Type B pancreatic cell (in vitro differentiated cells): Measurements from ENCODE around the gene DPY19L3. TPM values are rescaled to one million over a fixed set of nuclear protein-coding genes. Genes with fewer than 3 reads are reported as not detected.

Experiments used
- DNase-seq: peaks from one replicate; pipeline ENCODE4 v3.0.0; 2021; ENCODE audit warnings: mixed read lengths; ENCODE audit not compliant: unreplicated experiment; ENCODE audit errors: extremely low spot score
- H3K27ac Mint-ChIP-seq: 2 replicates; pipeline ENCODE4 v1.8.0; 2021; ENCODE audit warnings: mild to moderate bottlenecking, mixed read lengths
- H3K27me3 Mint-ChIP-seq: 2 replicates; pipeline ENCODE4 v1.8.0; 2021; ENCODE audit warnings: mixed read lengths
- H3K36me3 Mint-ChIP-seq: 2 replicates; pipeline ENCODE4 v1.8.0; 2021; ENCODE audit warnings: mixed read lengths
- H3K4me1 Mint-ChIP-seq: one replicate; pipeline ENCODE4 v1.8.0; 2021; ENCODE audit warnings: mixed read lengths; ENCODE audit not compliant: unreplicated experiment
- H3K4me3 Mint-ChIP-seq: 2 replicates; pipeline ENCODE4 v1.8.0; 2021; ENCODE audit warnings: mild to moderate bottlenecking, mixed read lengths
- H3K9me3 Mint-ChIP-seq: 2 replicates; pipeline ENCODE4 v1.8.0; 2021; ENCODE audit warnings: mixed read lengths
- total RNA-seq: library from RNA; stranded (reverse); gene quantifications from 2 replicates; pipeline ENCODE4 v1.2.1, GENCODE V29; 2021; ENCODE audit warnings: low replicate concordance
- TF ChIP-seq, protein P1 (sequence below): fragments of 200-600 bp; sonication (generic); conservative IDR thresholded peaks from 2 replicates; pipeline ENCODE4 v1.5.0; 2021; ENCODE audit warnings: antibody characterized with exemption, mild to moderate bottlenecking

Gene DPY19L3
- total RNA-seq, 1 donor from 2014 or later, result 75.2 TPM

DNA sequence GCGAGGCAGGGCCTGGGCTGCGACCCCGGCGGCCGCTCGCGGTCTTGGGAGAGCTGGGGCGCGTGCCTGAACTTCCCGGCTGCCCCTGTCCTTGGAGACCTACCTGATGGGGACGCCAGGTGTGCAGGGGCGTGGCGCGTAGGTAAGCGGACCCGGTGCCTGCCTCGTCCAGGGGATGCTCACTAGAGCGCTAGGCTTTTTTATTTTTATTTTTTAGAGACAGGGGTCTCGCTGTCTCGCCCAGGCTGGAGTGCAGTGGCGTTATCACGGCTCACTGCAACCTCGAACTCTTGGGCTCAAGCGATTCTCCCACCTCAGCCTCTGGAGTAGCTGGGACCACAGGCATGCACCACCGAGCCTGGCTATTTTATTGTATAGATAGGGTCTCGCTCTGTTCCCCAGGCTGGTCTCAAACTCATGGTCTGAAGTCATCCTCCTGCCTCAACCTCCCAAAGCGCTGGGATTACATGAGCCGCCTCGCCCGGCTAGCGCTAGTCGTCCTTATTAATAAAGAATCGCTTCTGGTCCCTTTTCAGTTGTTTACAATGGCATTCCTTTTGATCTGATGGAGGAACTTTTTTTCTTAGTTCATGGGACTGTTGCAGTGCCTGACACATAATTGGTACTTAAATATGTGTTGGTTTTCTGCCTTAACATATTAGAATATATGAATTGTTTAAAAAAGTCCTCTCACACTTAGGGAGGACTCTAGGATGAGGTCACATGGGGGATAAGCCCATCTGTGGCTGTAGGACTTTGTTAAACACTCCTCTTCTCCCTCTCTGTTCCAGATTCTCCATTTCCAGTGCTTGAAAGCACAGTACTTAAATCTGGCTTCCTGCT lies 812 bp downstream of the DPY19L3 start:
- peaks cover 31% of the 10 kb centered on the region for H3K4me1 Mint-ChIP-seq
- no peaks in the 10 kb centered on the region for H3K27me3 Mint-ChIP-seq
- H3K9me3 Mint-ChIP-seq, result no peaks in the 10 kb centered on the region
- DNase-seq, result no peak
- H3K27ac Mint-ChIP-seq, result peak overlapping the region; percentile 83
- H3K4me3 Mint-ChIP-seq, result peak overlapping the region; percentile 85
- peaks cover 33% of the 10 kb centered on the region for H3K36me3 Mint-ChIP-seq
- TF ChIP-seq, protein P1, sequence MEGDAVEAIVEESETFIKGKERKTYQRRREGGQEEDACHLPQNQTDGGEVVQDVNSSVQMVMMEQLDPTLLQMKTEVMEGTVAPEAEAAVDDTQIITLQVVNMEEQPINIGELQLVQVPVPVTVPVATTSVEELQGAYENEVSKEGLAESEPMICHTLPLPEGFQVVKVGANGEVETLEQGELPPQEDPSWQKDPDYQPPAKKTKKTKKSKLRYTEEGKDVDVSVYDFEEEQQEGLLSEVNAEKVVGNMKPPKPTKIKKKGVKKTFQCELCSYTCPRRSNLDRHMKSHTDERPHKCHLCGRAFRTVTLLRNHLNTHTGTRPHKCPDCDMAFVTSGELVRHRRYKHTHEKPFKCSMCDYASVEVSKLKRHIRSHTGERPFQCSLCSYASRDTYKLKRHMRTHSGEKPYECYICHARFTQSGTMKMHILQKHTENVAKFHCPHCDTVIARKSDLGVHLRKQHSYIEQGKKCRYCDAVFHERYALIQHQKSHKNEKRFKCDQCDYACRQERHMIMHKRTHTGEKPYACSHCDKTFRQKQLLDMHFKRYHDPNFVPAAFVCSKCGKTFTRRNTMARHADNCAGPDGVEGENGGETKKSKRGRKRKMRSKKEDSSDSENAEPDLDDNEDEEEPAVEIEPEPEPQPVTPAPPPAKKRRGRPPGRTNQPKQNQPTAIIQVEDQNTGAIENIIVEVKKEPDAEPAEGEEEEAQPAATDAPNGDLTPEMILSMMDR, result no peak

DNA sequence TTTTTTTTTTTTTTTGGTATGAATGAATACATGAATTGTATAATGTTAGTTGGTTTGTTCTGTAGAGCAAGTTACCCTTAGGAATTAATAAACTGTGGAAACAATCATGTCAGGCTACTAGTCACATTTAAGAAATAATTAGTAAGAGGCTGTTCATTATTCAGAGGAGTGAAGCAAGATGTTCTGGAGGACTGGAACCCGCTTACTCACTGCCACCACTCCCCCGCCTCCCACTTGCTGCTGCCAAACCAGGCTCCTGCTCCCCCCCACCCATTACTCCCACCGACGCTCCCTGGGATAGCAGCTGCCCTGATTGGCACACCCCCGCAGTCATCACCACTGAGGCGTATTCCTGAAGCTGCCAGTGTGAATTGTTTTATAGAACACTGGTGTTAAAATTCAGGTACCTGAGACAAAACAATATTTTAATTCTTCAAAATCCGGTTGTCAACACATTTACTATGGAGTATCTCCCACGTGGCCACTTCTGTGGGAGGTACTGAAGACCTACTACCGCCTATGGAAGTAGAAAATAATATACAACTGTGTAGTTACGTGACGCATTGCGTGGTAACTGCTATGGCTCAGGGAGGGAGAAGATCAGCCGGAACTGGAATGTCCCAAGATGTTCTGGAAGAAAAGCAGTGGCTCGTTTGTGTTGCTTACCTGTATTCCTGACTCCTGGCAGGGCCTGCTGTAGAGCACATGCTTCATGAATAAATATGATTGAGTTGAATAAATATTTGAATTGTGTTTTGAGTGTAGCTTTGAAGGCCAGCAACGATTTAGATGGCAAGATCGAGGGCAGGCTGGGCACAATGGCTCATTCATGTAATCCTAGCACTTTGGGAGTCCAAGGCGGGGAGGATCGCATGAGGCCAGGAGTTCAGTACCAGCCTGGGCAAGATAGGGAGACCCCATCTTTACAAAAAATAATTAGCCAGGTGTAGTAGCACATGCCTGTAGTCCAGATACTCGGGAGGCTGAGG lies 1.7 kb downstream of the DPY19L3 start:
- Mint-ChIP-seq H3K36me3 (peaks cover 33% of the 10 kb centered on the region), H3K4me3 (peak overlapping the region; percentile 85), H3K4me1 (peaks cover 31% of the 10 kb centered on the region), H3K27ac (peak overlapping the region; percentile 83), H3K27me3 (no peaks in the 10 kb centered on the region), H3K9me3 (no peaks in the 10 kb centered on the region)
- no peak for DNase-seq
- TF ChIP-seq, protein P1, result no peak

DNA sequence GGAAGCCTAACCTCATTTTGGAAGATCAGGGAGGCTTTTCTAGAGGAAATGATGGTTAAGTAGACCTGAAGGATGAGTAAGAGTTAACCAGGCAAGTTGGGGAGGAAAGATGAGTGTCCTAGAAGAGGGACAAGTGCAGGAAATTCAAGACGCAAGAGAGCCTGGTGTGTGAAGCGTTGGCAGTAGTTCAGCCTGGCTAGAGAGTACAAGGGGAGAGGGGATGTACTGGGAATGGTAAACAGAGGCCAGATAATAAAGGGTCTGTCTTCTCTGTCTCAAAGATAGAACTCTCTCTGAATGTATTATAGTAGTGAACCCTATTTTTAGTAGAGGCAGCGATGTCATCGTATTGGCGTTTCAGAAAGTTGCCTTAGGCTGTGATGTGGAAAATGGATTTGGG lies 9.7 kb downstream of the DPY19L3 start:
- H3K27me3 Mint-ChIP-seq, result no peaks in the 10 kb centered on the region
- H3K27ac Mint-ChIP-seq, result no peak overlapping the region
- no peaks in the 10 kb centered on the region for H3K9me3 Mint-ChIP-seq
- H3K36me3 Mint-ChIP-seq, result peaks cover 34% of the 10 kb centered on the region
- H3K4me3 Mint-ChIP-seq, result no peak overlapping the region
- TF ChIP-seq, protein P1, result no peak
- DNase-seq, result no peak
- H3K4me1 Mint-ChIP-seq, result no peaks in the 10 kb centered on the region

DNA sequence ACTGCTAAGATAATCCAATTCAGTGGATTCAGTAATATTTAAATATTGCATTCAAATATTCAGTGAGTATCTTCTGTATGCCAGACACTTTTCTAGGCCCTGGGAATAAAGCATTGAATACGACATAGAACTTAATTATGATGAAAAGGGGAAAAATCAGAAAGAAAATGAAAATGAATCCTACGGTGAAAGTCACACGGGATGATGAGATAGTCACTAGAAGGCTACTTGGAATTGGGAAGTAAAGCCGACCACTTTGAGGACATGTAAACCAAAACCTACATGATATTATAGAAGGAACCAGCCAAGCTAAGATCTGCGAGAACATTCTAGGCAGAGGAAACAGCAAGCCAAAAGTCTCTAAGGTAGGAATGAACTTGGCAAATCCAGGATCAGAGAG lies 10.1 kb downstream of the DPY19L3 start:
- DNase-seq, result no peak
- H3K27ac Mint-ChIP-seq, result no peak overlapping the region
- no peaks in the 10 kb centered on the region for H3K4me1 Mint-ChIP-seq
- TF ChIP-seq, protein P1, result no peak
- H3K4me3 Mint-ChIP-seq, result no peak overlapping the region
- peaks cover 33% of the 10 kb centered on the region for H3K36me3 Mint-ChIP-seq
- H3K27me3 Mint-ChIP-seq, result no peaks in the 10 kb centered on the region
- no peaks in the 10 kb centered on the region for H3K9me3 Mint-ChIP-seq

DNA sequence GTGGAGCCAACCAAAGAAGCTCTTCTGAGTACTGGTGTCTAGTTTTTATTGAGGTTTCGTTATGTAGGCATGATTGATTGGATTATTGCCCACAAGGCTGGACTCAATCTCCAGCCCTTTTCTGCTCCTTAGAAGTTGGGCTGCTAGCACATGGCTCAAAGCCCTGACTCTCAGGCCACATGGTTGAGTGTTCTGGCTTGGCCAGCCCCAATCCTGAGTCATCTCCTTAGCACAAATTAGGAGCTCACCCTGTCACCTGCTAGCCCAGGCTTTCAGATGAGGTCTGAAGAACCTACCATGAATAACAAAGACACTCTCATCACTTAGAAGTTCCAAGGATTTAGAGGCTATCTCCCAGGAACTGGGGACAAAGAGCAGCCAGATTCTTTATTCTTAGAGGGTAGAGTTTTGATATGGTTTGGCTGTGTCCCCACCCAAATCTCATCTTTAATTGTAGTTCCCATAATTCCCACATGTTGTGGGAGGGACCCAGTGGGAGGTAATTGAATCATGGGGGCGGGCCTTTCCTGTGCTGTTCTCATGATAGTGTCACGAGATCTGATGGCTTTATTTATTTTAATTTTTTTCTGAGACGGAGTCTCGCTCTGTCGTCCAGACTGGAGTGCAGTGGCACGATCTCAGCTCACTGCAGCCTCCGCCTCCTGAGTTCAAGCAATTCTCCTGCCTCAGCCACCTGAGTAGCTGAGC lies 11.3 kb downstream of the DPY19L3 start:
- H3K4me1 Mint-ChIP-seq, result peaks cover 4% of the 10 kb centered on the region
- H3K9me3 Mint-ChIP-seq, result no peaks in the 10 kb centered on the region
- H3K27me3 Mint-ChIP-seq, result no peaks in the 10 kb centered on the region
- no peak overlapping the region for H3K4me3 Mint-ChIP-seq
- H3K36me3 Mint-ChIP-seq, result peaks cover 30% of the 10 kb centered on the region
- H3K27ac Mint-ChIP-seq, result no peak overlapping the region
- no peak for DNase-seq
- TF ChIP-seq, protein P1, result no peak
